Stimulated activated CD8-positive, alpha-beta memory T cell treated with anti-CD3 and anti-CD28 coated beads, Interleukin-15, amount 100 ng/mL, for 4 hours (primary cell): ENCODE measurements around the gene NDUFAF2.
"Not testable (repeated sequence)": the region's sequence is repeated elsewhere in the genome, so short reads cannot be mapped to it uniquely, and the experiment has no call there.

ENCODE experiments used
- DNase-seq, 2 donors: peaks; one replicate each; pipeline ENCODE4 v3.0.0-alpha.2; 2020; ENCODE audit warnings: low read depth in 2 of 2

NDUFAF2 gene

DNA sequence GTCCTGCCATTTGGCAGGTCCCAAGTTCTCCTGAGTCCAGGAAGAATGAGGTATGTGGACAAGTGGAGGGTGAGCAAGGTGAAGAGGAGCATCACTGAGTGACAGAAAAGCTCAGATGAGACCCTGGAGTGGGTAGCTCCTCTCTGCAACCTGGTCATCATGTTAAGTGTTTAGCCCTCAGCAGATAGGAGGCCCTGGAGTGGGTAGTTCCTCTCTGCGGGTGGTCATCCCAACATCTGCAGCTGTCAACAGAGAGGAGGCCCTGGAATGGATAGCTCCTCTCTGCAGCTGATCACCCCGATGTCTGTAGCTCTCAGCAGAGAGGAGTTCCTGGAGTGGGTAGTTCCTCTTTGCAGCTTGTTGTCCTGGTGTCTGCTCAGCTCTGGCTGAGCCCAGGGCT is 48.4 kb downstream of the NDUFAF2 start:
- DNase-seq: no peak

GRCh38 chr5:60993875-60994571 is 49.0 kb downstream of the NDUFAF2 start:
- DNase-seq: no peak

- no peak for DNase-seq
Measured at GRCh38 chr5:60996368-60996767, 51.4 kb downstream of the NDUFAF2 start.

DNA sequence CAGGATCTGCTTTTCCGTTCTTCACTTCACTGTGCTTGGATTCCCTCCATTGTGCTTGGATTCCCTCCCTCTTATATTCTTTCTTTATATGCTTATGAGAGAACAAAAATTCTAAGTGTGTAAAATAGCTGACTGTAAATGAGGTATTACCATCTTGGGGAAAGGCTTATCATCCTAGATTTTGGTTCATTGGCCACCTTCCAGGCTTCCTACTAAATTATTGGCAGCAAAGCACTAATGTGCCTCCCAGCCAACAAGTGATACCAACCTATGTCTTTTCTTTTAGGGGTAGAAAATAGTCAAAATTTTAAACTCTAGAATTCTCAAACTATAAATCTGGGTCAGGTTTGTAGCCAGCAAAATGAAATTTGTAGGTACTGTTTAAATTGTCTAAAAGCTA is 52.7 kb downstream of the NDUFAF2 start:
- DNase-seq: no peak

GRCh38 chr5:61000887-61001286 is 55.9 kb downstream of the NDUFAF2 start:
- DNase-seq: no peak

- DNase-seq: no peak
Measured at GRCh38 chr5:61001647-61002046, 56.6 kb downstream of the NDUFAF2 start.

GRCh38 chr5:61002611-61003355 is 57.8 kb downstream of the NDUFAF2 start:
- no peak for DNase-seq

- DNase-seq: no peak
Measured at GRCh38 chr5:61004448-61004847, 59.4 kb downstream of the NDUFAF2 start.

- DNase-seq: no peak
Measured at GRCh38 chr5:61009907-61010306, 64.9 kb downstream of the NDUFAF2 start.

DNA sequence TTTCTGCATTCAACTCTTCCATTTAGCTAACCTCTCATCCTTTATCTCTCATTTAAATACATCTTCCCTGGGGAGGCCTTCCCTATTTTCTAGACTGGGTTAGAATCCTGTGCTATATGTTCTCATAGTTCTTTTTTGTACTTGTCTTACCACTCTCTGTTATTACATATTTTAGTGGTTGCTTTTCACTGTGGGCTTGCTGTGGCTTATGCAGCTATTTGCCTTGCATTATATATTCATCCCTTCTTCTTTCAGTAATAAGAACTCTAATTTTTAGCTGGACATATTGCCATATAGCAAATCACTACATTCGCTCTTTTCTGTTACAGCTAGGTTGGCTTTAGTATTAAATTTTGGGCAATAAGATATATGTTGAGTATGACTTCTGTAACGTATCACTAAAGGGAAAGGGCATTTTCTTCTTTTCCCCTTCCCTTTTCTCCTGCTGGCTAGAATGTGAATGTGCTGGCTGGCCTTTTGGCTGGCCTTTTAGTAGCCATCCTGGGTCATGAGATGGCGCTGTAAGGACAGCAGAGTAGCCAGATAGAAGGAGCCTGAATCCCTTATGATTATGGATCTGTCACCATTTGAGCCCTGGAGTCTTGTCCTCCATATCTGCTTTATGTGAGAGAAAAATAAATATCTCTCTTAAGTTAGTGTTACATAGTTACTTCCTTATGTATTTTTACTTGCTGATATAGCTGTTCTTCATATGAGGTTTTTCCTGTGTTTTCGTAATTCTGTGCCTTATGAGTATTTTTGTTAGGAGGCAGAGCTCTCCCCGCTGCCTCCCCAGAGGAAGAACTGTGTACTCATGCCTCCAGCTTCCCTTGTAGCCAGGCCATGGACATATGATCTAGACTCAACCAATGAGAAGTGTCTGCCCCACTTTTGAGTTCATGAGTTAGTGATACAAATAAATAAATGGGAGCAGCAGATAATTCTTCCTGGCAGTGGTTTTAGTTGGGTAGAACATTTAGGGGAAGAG is 65.8 kb downstream of the NDUFAF2 start:
- DNase-seq: no peak

GRCh38 chr5:61018062-61018461 is 73.1 kb downstream of the NDUFAF2 start:
- DNase-seq: no peak

DNA sequence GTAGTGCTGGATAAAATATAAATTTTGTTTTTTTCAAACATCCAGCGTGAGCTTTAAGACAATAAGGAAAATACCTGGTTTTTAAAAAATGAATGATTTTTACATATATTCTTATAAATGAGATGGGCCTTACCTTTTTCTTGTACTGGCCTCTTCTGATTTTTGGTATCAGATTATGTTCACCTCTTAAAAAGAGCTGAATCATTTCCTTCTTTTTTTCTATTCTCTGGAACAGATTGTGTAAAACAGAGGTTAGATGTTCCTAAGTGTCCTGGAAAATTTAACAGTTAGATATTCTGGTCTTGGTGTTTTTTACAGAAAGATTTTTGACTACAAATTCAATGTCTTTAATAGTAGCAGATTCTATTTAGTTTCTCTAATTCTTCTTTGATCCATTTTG is 74.6 kb downstream of the NDUFAF2 start:
- no peak for DNase-seq

DNA sequence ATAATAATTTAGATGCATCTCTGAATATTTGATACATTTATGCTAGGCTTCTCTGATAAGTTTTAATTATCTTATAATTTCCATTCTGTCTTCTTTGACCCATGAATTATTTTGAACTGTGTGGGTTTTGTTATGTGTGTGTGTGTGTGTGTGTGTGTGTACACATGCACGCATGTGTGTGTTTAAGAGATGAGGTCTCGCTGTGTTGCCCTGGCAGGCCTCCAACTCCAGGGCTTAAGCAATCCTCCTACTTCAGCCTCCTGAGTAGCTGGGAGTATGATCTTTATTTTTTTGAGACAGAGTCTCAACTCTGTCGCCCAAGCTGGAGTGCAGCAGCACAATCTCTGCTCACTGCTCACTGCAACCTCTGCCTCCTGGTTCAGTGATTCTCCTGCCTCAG is 75.4 kb downstream of the NDUFAF2 start:
- no peak for DNase-seq

DNA sequence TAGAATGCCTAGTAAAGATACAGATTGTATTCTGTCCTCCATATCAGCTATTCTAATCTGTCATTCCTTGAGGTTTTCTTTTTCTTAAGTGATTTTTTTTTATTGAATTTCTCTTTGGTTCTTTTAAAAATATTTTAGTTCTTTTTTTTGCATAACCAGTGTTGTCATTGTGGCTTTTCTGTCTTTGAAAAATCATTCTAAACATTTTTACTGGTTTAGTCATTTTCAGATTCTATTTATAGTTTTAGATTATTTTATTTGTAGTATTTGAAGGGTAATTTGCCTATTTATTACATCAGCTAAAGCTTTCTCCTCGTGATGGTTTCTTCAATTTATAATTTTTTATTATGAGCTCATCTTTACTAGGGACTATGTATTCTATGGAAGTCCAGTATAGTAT is 78.1 kb downstream of the NDUFAF2 start:
- DNase-seq: no peak

DNA sequence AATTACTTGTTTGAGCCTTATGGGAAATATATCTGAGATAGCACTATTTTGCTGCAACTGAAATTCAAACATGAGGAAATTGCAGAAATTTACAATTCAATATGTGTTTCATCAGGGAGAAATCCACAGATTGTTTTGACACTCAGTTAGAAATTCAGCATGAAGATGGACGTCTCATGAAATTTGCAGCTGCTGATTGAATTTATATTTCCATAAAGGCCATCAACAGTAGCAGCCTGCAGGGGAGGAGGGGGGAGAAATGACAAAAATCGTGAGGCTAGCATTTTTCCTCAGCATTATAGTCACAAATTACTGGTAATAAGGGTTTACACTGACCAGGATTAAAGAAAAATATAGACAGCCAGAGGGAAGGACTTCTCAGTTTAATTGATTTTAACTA is 81.0 kb downstream of the NDUFAF2 start:
- DNase-seq: no peak

DNA sequence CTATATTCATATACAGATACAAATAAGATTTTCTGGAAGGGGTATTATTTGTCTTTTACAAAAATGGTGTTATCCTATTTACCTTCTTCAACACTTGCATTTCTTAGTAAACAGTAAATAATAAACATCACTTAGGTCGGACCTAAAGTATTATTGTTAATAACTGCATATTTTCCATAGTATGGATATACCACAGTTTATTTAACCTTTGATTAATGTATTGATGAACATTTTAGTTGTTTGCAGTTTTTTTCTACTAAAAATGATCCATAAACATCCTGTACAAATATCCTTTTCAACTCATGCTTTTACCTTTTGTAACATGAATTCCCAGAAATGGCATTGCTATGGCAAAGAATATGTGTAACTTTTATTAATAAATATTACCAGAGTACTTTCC is 83.4 kb downstream of the NDUFAF2 start:
- no peak for DNase-seq

- DNase-seq: no peak
Measured at GRCh38 chr5:61029456-61030162, 84.6 kb downstream of the NDUFAF2 start.

GRCh38 chr5:61030163-61030482 is 85.1 kb downstream of the NDUFAF2 start:
- DNase-seq: no peak

- not testable (repeated sequence) for DNase-seq
Measured at GRCh38 chr5:61031301-61031700, 86.3 kb downstream of the NDUFAF2 start.

- DNase-seq: no peak
Measured at GRCh38 chr5:61044545-61044944, 99.5 kb downstream of the NDUFAF2 start.

DNA sequence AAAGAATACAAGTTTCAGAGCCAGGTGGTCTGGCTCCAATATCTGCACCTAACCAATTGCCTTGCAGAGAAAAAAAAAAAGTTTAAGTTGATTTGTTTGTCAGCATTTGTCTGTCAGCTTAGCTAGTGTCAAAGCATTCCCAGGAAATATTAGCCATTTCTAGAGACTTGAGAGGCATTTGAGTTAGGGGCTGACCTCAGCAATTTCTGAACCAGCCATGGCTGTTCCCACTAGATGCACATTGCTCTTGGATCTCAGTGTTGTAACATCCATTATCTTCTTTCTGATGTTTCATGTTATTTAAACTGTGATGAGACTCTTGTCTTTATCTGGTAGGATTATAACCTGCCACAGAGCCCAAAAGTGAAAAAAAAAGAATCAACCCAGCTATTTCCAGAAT is 102.3 kb downstream of the NDUFAF2 start:
- DNase-seq: no peak

GRCh38 chr5:61048534-61048933 is 103.5 kb downstream of the NDUFAF2 start:
- no peak for DNase-seq
